HepG2 (cell line): ENCODE data around the gene AIF1. TPM values are rescaled to one million over a fixed set of nuclear protein-coding genes. Genes with fewer than 3 reads are reported as not detected.

Source experiments
- ATAC-seq: fragments of 200-7000 bp; cut with Tn5 transposase; 3 replicates; pipeline ENCODE4 v1.9.1; 2020; ENCODE audit warnings: mild to moderate bottlenecking, moderate library complexity
- BruUV-seq: library from RNA; stranded (reverse); fragments of 400-500 nt; replicated peaks from 2 replicates; lab custom pipeline; 2021; lab: Mats Ljungman, UMichigan
- CTCF ChIA-PET: fragments of 300-600 bp; formaldehyde crosslinking; extraction: SDS; loops from one replicate; lab custom pipeline; 2021; ENCODE audit warnings: low total read pairs, inconsistent platforms, low intra/inter-chr PET ratio; lab: Yijun Ruan, JAX
- POLR2A ChIA-PET: fragments of 350-600 bp; sonication (Branson Sonifier 250); formaldehyde crosslinking; loops from one replicate; lab custom pipeline; 2020; ENCODE audit warnings: antibody characterized with exemption, inconsistent platforms; lab: Yijun Ruan, JAX
- DNase-seq: peaks from one replicate; pipeline ENCODE4 v3.0.0-alpha.2; 2015; ENCODE audit warnings: low spot score
- FAIRE-seq: peaks from 3 replicates; lab custom pipeline; 2011; peaks lifted over from hg19 to GRCh38; lab: Jason Lieb, UNC
- H2AFZ ChIP-seq: one replicate; pipeline ENCODE4 v1.6.1; 2011; ENCODE audit warnings: low read length, inconsistent platforms
- H3K27ac ChIP-seq: fragments of 300-600 bp; 3 replicates; pipeline ENCODE4 v1.8.0; 2011; ENCODE audit warnings: mixed run types, mild to moderate bottlenecking, mixed read lengths, low read length, inconsistent platforms; ENCODE audit not compliant: insufficient read depth; ENCODE audit errors: extremely low read length
- H3K27me3 ChIP-seq, 2 experiments: fragments of 200-600 bp in 1 of 2; 2 replicates in 1 of 2; 3 replicates in 1 of 2; pipeline versions ENCODE4 v1.6.0 to v1.8.0; 2011; ENCODE audit warnings: low read length in 2 of 2, mild to moderate bottlenecking in 2 of 2, moderate library complexity in 2 of 2, inconsistent platforms in 1 of 2; ENCODE audit not compliant: insufficient read depth in 2 of 2, control insufficient read depth in 1 of 2
- H3K36me3 ChIP-seq, 2 experiments: fragments of 200-600 bp in 1 of 2; replicated peaks in 1 of 2; 2 replicates in 1 of 2; 3 replicates in 1 of 2; pipeline versions ENCODE4 v1.5.1 to v1.8.0; 2011; ENCODE audit warnings: low read length in 2 of 2, inconsistent platforms in 1 of 2; ENCODE audit not compliant: insufficient read depth in 2 of 2, control insufficient read depth in 1 of 2
- H3K4me1 ChIP-seq: 2 replicates; pipeline ENCODE4 v1.5.1; 2012; ENCODE audit warnings: low read length, inconsistent platforms; ENCODE audit not compliant: insufficient read depth
- H3K4me2 ChIP-seq: 2 replicates; pipeline ENCODE4 v1.6.0; 2011; ENCODE audit warnings: low read depth, low read length, inconsistent platforms
- H3K4me3 ChIP-seq, 3 experiments: fragments of 200-600 bp in 1 of 3; sonication (generic), shearing (Covaris generic) in 1 of 3; replicated peaks in 1 of 3; 2 replicates each; pipeline ENCODE4 v1.5.1; 2011 to 2016; ENCODE audit warnings: low read length in 3 of 3, inconsistent platforms in 2 of 3, low read depth in 2 of 3, mild to moderate bottlenecking in 2 of 3, control low read depth in 1 of 3, mixed read lengths in 1 of 3; ENCODE audit not compliant: insufficient read depth in 1 of 3
- H3K79me2 ChIP-seq: one replicate; pipeline ENCODE4 v1.6.1; 2011; ENCODE audit warnings: low read length, inconsistent platforms; ENCODE audit not compliant: insufficient read depth
- H3K9ac ChIP-seq: 2 replicates; pipeline ENCODE4 v1.6.0; 2011; ENCODE audit warnings: mild to moderate bottlenecking, low read depth, low read length, inconsistent platforms; ENCODE audit not compliant: insufficient read depth
- H3K9me3 ChIP-seq: 2 replicates; pipeline ENCODE4 v1.5.1; 2012; ENCODE audit warnings: mild to moderate bottlenecking, low read length
- H4K20me1 ChIP-seq: 2 replicates; pipeline ENCODE4 v1.6.0; 2011; ENCODE audit warnings: inconsistent platforms, mild to moderate bottlenecking, low read length, moderate library complexity; ENCODE audit not compliant: insufficient read depth
- BRCA1 ChIP-seq: sonication (generic); formaldehyde crosslinking; IDR thresholded peaks from 2 replicates; pipeline ENCODE4 v1.4.0; 2020; ENCODE audit warnings: missing genetic modification reagents
- CHCHD3 ChIP-seq: sonication (generic); formaldehyde crosslinking; IDR thresholded peaks from 2 replicates; pipeline ENCODE4 v1.8.0; 2022; ENCODE audit warnings: mild to moderate bottlenecking, missing genetic modification reagents, moderate library complexity
- HIVEP1 ChIP-seq: sonication (generic); formaldehyde crosslinking; IDR thresholded peaks from 2 replicates; pipeline ENCODE4 v1.4.0; 2020; ENCODE audit warnings: mild to moderate bottlenecking, missing genetic modification reagents
- HOXD1 ChIP-seq: sonication (generic); formaldehyde crosslinking; IDR thresholded peaks from 2 replicates; pipeline ENCODE4 v1.5.0; 2020; ENCODE audit warnings: missing genetic modification reagents
- JUN ChIP-seq: sonication (generic); formaldehyde crosslinking; IDR thresholded peaks from 2 replicates; pipeline ENCODE4 v1.4.0; 2020; ENCODE audit warnings: mild to moderate bottlenecking, missing genetic modification reagents
- KDM1A ChIP-seq: IDR thresholded peaks from 2 replicates; pipeline ENCODE4 v1.6.1; 2016; ENCODE audit warnings: missing compliant biosample characterization
- KDM6A ChIP-seq: IDR thresholded peaks from 2 replicates; pipeline ENCODE4 v1.6.1; 2016; ENCODE audit warnings: low read depth
- KMT2A ChIP-seq: sonication (generic); formaldehyde crosslinking; IDR thresholded peaks from 2 replicates; pipeline ENCODE4 v1.4.0; 2020; ENCODE audit warnings: missing genetic modification reagents
- NFATC3 ChIP-seq: sonication (generic); formaldehyde crosslinking; IDR thresholded peaks from 2 replicates; pipeline ENCODE4 v1.5.1; 2020; ENCODE audit warnings: mild to moderate bottlenecking, missing genetic modification reagents
- NR2C2 ChIP-seq: sonication (generic); formaldehyde crosslinking; IDR thresholded peaks from 2 replicates; pipeline ENCODE4 v1.4.0; 2020; ENCODE audit warnings: missing genetic modification reagents, mild to moderate bottlenecking, moderate library complexity, borderline replicate concordance
- PCBP2 ChIP-seq: fragments of 200-400 bp; formaldehyde crosslinking; optimal IDR thresholded peaks from 2 replicates; pipeline ENCODE3; 2018; ENCODE audit warnings: low read length, low read depth; ENCODE audit not compliant: poor library complexity, severe bottlenecking
- PHF21A ChIP-seq: sonication (generic); formaldehyde crosslinking; IDR thresholded peaks from 2 replicates; pipeline ENCODE4 v1.5.0; 2020; ENCODE audit warnings: mild to moderate bottlenecking, missing genetic modification reagents
- PHF5A ChIP-seq: IDR thresholded peaks from one replicate; pipeline ENCODE4 v1.6.1; 2018; ENCODE audit warnings: low read depth, missing genetic modification reagents; ENCODE audit not compliant: unreplicated experiment
- POLR2A ChIP-seq, 2 experiments: IDR thresholded peaks; 2 replicates each; pipeline ENCODE4 v1.6.1; 2011; ENCODE audit warnings: low read depth in 2 of 2, low read length in 2 of 2, mild to moderate bottlenecking in 1 of 2, moderate library complexity in 1 of 2; ENCODE audit not compliant: insufficient read depth in 1 of 2
- TBP ChIP-seq: sonication (generic); formaldehyde crosslinking; IDR thresholded peaks from 2 replicates; pipeline ENCODE4 v1.5.0; 2020; ENCODE audit warnings: missing genetic modification reagents
- ZFYVE20 ChIP-seq: sonication (generic); formaldehyde crosslinking; IDR thresholded peaks from 2 replicates; pipeline ENCODE4 v1.8.0; 2023; ENCODE audit warnings: low read depth, mild to moderate bottlenecking, moderate library complexity, missing genetic modification reagents, borderline replicate concordance
- ZNF331 ChIP-seq: sonication (generic); formaldehyde crosslinking; IDR thresholded peaks from 2 replicates; pipeline ENCODE4 v1.4.0; 2020; ENCODE audit warnings: missing genetic modification reagents
- ZNF550 ChIP-seq: sonication (generic); formaldehyde crosslinking; IDR thresholded peaks from 2 replicates; pipeline ENCODE4 v1.4.0; 2020; ENCODE audit warnings: mild to moderate bottlenecking, missing genetic modification reagents, borderline replicate concordance
- ZNF703 ChIP-seq: sonication (generic); formaldehyde crosslinking; IDR thresholded peaks from 2 replicates; pipeline ENCODE4 v1.5.1; 2020; ENCODE audit warnings: missing genetic modification reagents, mild to moderate bottlenecking, moderate library complexity, borderline replicate concordance
- ZNF879 ChIP-seq: sonication (generic); formaldehyde crosslinking; IDR thresholded peaks from 2 replicates; pipeline ENCODE4 v1.8.1; 2023; ENCODE audit warnings: missing genetic modification reagents
- WGBS: methylation state at CpG from one replicate; pipeline ENCODE4 v1.1.6; 2017; ENCODE audit warnings: low lambda C conversion rate; 5-methylcytosine and 5-hydroxymethylcytosine counted together
- in situ Hi-C: cut with HindIII; loops from 2 replicates; pipeline ENCODE4 v1.10.0; 2017; ENCODE audit warnings: low pct_unique_long_range_greater_than_20kb; ENCODE audit not compliant: extremely low pct_ligation_motif_present
- intact Hi-C: fragments of 100-400 bp; cut with micrococcal nuclease; formaldehyde crosslinking; loops from one replicate; pipeline ENCODE4 v1.10.0; 2022; ENCODE audit not compliant: unreplicated experiment
- polyA plus RNA-seq, 8 experiments: library from polyadenylated mRNA; depleted of rRNA in 3 of 8; stranded (reverse) in 7 of 8; unstranded in 1 of 8; fragments of >200 nt; fragmentation: Illumina TruSeq in 4 of 8; extraction: Trizol in 4 of 8; gene quantifications; 2 replicates each; pipeline versions ENCODE4 v1.2.1 to v1.2.3, GENCODE V29; 2011 to 2016; ENCODE audit warnings: low read depth in 4 of 8, missing spikeins in 1 of 8, mixed read lengths in 1 of 8; ENCODE audit not compliant: insufficient read depth in 1 of 8
- total RNA-seq, 5 experiments: library from RNA; depleted of rRNA; stranded (reverse); fragments of >200 nt; fragmentation: Illumina TruSeq; extraction: Trizol; gene quantifications; 2 replicates each; pipeline ENCODE4 v1.2.3, GENCODE V29; 2016; ENCODE audit warnings: low read depth in 1 of 5
- TF ChIP-seq, protein P1 (sequence below): sonication (generic); formaldehyde crosslinking; IDR thresholded peaks from 2 replicates; pipeline ENCODE4 v1.5.0; 2020; ENCODE audit warnings: missing genetic modification reagents
- TF ChIP-seq, protein P2 (sequence below): sonication (generic); formaldehyde crosslinking; IDR thresholded peaks from 2 replicates; pipeline ENCODE4 v1.8.0; 2022; ENCODE audit warnings: mild to moderate bottlenecking, missing genetic modification reagents, moderate library complexity
- TF ChIP-seq, protein P3 (sequence below): sonication (generic); formaldehyde crosslinking; IDR thresholded peaks from 2 replicates; pipeline ENCODE4 v1.8.0; 2022; ENCODE audit warnings: missing genetic modification reagents, low read depth, mild to moderate bottlenecking, borderline replicate concordance

Gene AIF1
- total and polyA plus RNA-seq, 2 of the 13 experiments (the other 11 are each of a cell fraction or from before 2014, with no cell fraction given), result 1.5 TPM; not detected in 1

- Histone ChIP-seq H3K27me3 (no peaks in the 10 kb centered on the region; a peak in 1 of 5 replicates), H3K9me3 (no peaks in the 10 kb centered on the region), H3K9ac (peak overlapping the region; percentile 98), H2AFZ (no peak overlapping the region), H3K4me1 (peaks cover 77% of the 10 kb centered on the region), H3K79me2 (peaks cover 66% of the 10 kb centered on the region), H3K36me3 (peaks cover 9 to 25% of the 10 kb centered on the region in 2 experiments), H3K4me2 (peak overlapping the region; percentile 94), H3K4me3 (peak overlapping the region; percentile 69 to 98 (median 71)), H4K20me1 (peaks cover 12% of the 10 kb centered on the region; the same call in 1 of the 2 replicates), H3K27ac (peak overlapping the region; percentile 99)
- ATAC-seq (no peak), FAIRE-seq (no peak), DNase-seq (no peak)
- no TSS peak for BruUV-seq
- ChIA-PET POLR2A (interaction anchor here (0.7 to 7.4 kb wide), 18 partner anchors 8 to 266 kb away, joined by 3 to 438 read pairs (median 4); partner anchors contain the start of genes ABHD16A, APOM, BAG6 and CLIC1), CTCF (no interaction called here)
- in situ Hi-C loops, result no loop called here
- intact Hi-C loops, result no loop called here
- WGBS, result 93% methylated on average over 9 of the region's 9 CpGs
- TF ChIP-seq NFATC3 (CRISPR knock-in tag), result no peak
- no peak for TF ChIP-seq ZFYVE20
- TF ChIP-seq JUN (CRISPR knock-in tag), result no peak
- no peak for TF ChIP-seq CHCHD3 (CRISPR knock-in tag)
- no peak for TF ChIP-seq ZNF703 (CRISPR knock-in tag)
- no peak for TF ChIP-seq HIVEP1 (CRISPR knock-in tag)
- TF ChIP-seq ZNF550 (CRISPR knock-in tag), result no peak
- no peak for TF ChIP-seq ZNF331
- no peak for TF ChIP-seq PCBP2
- no peak for TF ChIP-seq KMT2A (CRISPR knock-in tag)
- TF ChIP-seq TBP (CRISPR knock-in tag), result no peak
- no peak for TF ChIP-seq KDM6A
- no peak for TF ChIP-seq HOXD1
- TF ChIP-seq BRCA1 (CRISPR knock-in tag), result no peak
- no peak for TF ChIP-seq NR2C2 (CRISPR knock-in tag)
- TF ChIP-seq, protein P1, sequence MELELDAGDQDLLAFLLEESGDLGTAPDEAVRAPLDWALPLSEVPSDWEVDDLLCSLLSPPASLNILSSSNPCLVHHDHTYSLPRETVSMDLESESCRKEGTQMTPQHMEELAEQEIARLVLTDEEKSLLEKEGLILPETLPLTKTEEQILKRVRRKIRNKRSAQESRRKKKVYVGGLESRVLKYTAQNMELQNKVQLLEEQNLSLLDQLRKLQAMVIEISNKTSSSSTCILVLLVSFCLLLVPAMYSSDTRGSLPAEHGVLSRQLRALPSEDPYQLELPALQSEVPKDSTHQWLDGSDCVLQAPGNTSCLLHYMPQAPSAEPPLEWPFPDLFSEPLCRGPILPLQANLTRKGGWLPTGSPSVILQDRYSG (CRISPR knock-in tag), result 0 out of 2 replicates have a peak, but pooled peaks have one; percentile 41
- TF ChIP-seq KDM1A, result no peak
- TF ChIP-seq PHF5A (CRISPR knock-in tag), result peak; percentile 14
- TF ChIP-seq POLR2A (IDR thresholded peaks at IDR 0.05; ENCODE audit: insufficient read depth in 1 of 2, low read depth in 2 of 2, low read length in 2 of 2), result peak in 1 of 2 experiments; percentile 3; a peak in 1 of 4 replicates
- TF ChIP-seq, protein P2, sequence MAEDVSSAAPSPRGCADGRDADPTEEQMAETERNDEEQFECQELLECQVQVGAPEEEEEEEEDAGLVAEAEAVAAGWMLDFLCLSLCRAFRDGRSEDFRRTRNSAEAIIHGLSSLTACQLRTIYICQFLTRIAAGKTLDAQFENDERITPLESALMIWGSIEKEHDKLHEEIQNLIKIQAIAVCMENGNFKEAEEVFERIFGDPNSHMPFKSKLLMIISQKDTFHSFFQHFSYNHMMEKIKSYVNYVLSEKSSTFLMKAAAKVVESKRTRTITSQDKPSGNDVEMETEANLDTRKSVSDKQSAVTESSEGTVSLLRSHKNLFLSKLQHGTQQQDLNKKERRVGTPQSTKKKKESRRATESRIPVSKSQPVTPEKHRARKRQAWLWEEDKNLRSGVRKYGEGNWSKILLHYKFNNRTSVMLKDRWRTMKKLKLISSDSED (CRISPR knock-in tag), result no peak
- TF ChIP-seq ZNF879, result no peak
- TF ChIP-seq, protein P3, sequence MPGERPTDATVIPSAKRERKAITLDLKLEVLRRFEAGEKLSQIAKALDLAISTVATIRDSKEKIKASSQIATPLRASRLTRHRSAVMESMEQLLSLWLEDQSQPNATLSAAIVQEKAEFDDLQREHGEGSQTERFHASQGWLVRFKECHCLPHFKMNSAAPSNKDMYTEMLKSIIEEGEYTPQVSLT (CRISPR knock-in tag), result no peak
- TF ChIP-seq PHF21A (CRISPR knock-in tag), result no peak
These were observed 48.3 kb downstream of the AIF1 start for GRCh38 chr6:31663126-31663960.
